LNCAP (cell line): ENCODE data around the gene NCKAP5.

Experiments
- TF ChIP-seq, protein P1 (sequence below): fragments of 450-650 bp; IDR thresholded peaks from 2 replicates; pipeline ENCODE4 v1.5.1; 2017; ENCODE audit warnings: mild to moderate bottlenecking

Gene NCKAP5

DNA sequence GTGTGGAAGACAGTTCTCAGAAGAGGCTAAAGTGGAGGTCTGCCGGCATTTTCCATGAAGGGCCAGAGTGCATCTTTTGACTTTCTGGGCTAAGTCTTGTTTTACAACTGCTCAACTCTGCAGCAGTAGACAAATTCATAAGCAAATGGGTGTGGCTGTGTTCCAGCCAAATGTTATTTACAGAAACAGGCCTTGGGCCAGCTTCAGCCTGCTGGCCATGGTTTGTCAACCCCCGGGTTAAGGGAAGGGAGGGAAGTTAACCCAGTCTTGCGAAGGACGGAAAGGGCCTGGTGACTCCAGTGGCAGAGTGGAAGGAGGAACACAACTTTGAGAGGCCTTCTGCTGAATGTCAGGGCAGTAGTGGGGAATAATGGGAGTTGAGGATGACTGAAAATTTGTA lies 34.3 kb upstream of the NCKAP5 start:
- TF ChIP-seq, protein P1, sequence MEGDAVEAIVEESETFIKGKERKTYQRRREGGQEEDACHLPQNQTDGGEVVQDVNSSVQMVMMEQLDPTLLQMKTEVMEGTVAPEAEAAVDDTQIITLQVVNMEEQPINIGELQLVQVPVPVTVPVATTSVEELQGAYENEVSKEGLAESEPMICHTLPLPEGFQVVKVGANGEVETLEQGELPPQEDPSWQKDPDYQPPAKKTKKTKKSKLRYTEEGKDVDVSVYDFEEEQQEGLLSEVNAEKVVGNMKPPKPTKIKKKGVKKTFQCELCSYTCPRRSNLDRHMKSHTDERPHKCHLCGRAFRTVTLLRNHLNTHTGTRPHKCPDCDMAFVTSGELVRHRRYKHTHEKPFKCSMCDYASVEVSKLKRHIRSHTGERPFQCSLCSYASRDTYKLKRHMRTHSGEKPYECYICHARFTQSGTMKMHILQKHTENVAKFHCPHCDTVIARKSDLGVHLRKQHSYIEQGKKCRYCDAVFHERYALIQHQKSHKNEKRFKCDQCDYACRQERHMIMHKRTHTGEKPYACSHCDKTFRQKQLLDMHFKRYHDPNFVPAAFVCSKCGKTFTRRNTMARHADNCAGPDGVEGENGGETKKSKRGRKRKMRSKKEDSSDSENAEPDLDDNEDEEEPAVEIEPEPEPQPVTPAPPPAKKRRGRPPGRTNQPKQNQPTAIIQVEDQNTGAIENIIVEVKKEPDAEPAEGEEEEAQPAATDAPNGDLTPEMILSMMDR: no peak

DNA sequence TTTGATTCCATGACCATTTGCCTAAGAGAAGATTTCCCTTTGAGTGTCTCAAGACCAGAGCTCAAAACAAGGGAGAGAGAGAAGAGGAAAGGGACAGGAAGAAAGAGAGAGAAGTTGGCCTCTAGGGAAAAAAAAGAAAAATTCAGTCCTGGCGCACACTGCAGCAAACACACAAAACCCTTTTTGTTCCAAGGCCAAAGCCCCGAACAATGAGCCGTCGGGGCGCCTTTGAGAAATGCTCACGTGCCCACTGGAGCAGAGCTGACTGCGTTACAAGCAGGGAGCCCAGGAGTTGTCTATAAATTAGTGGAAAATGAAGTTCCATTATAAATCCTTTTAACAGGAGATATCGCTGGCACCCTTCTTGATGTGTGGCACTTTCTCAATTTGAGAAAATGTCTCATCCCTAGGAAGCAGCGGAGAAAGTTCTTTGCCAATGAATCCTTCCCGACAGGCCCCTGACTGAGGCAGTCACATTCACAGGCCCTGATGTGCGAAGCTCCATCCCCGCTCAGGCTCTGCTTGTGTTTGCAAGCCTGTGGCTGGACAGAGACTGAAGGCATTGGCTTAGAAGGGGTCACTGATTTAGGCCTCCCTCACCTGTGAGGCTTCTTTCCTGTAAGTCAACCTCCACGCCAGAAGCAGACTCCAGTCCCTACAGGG lies 32.1 kb upstream of the NCKAP5 start:
- TF ChIP-seq, protein P1: no peak

DNA sequence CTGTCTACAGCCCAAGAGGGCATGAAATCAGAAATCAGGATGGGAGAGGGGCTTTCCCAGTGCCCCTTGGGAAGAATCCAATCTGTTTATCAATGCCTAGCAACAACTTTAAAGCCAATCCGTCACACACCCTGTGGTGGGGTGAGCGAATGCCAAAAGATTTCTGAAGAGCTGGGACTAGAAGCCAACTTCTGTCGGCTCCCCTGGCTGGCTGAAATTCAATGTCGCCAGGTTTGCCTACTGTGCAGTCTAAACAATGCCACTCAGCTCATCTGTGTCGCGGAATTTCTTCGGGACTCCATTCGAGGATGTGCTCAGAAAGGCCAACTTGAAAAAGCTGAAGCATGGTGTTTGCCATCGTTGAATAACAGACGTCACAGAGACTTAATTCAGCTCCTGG lies 31.5 kb upstream of the NCKAP5 start:
- TF ChIP-seq, protein P1: no peak

DNA sequence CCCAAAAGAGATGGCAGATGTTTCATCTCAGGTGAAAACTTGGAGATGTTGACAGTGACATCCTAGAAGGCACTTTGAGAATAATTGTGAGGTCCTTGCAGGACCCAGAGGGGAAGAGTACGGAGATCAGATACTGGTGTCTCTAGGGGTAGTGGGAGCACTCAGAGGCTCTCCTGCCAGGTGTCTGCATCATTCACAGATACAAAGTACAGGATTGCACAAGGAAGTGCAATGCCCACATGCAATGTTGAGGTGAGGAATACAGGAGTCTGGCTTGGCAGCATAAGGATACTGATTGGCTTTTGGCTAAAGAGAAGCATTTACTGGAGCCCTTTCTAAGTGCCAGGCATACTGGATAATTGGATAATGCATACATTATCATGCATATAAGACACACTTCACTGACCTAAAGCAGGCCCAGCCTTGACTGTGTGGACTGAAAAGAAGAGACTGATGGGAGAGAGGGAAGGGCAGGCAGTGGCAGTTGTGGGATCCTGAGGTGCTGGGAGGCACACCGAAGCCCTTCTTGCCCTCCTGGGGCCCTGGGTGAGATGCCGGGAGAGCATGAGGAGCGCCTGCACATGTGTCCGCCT lies 31.0 kb upstream of the NCKAP5 start:
- TF ChIP-seq, protein P1: no peak

DNA sequence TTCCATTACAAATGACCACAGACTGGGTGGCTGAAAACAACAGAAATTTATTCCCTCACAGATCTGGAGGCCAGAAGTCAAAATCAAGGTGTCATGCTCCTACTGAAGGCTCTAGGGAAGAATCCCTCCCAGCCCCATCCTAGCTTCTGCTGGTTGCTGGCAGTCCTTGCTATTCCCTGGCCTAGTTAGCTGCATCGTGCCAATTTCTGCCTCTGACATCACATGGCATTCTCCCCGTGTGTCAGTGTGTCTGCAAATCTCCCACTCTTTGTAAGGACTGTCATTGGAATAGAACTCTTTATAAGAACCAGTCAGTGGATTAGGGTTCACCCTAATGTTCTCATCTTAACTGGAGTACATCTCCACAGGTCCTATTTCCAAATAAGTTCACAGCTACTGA lies 30.5 kb upstream of the NCKAP5 start:
- TF ChIP-seq, protein P1: no peak

DNA sequence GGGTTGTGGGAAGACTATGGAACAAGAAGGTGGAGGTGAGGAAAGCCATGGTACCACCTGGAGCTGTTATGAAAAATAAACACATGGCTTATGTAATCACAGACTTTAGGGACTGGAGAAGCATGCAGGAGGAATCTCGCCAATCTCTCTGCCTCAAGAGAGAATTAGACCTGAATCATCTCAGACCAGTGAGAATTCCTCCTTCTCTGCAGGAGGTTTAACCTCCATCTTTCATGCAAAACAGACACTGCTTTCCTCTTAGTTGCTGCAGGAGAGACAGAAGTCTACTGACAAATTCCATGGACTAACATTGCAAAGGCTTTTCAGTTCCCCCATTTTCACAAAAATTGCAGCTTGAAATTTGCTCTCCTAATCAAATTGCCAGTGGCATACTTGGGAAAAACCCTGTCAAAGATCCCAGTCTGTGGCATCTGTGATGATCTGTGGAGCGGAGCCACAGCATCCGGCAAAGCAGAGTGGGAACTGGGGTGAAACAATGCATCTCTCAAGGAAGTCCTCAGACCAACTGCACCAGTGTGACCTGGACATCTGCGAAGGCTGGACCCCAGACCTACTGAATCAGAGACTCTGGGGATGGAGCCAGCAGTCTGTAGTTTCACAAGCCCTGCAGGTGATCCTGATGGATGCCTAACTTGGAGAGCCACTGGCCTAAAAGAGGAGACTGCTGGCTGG lies 28.6 kb upstream of the NCKAP5 start:
- TF ChIP-seq, protein P1: no peak

DNA sequence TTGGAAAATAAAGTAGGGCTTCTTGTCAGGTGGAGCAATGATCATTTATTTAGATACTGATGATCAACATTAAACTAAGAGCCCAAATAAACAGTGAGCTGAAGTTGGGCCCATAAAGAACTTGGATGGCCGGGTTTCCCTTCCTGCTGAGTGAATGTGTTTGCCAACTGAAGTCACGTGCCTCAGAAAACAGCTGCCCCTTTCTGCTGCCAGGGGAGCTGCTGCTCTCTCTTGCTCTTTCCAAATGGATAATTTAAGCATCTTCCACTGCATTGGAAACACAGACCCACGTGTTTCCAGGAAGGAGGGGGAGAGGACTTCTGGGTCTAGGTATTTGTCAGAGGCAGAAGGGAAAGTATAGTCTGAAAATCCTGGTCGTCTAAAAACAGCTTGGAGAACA lies 22.9 kb upstream of the NCKAP5 start:
- TF ChIP-seq, protein P1: no peak
